GM12878 (cell line): ENCODE results near the gene C19orf73. TPM values are rescaled to one million over a fixed set of nuclear protein-coding genes. Genes with fewer than 3 reads are reported as not detected.
A peak's percentile ranks its signal among the peaks of the same experiment; 100 is the strongest.

Source experiments
- ATAC-seq: fragments of 200-7000 bp; cut with Tn5 transposase; 3 replicates; pipeline ENCODE4 v1.9.1; 2020; ENCODE audit warnings: mild to moderate bottlenecking, moderate library complexity
- BruUV-seq: library from RNA; stranded (reverse); fragments of 400-500 nt; replicated peaks from 2 replicates; lab custom pipeline; 2021; lab: Mats Ljungman, UMichigan
- CTCF ChIA-PET: fragments of 300-600 bp; sonication (Branson Sonifier 250); formaldehyde crosslinking; extraction: SDS; loops from one replicate; lab custom pipeline; 2021; ENCODE audit warnings: inconsistent platforms; lab: Yijun Ruan, JAX
- POLR2A ChIA-PET: fragments of 350-600 bp; formaldehyde crosslinking; extraction: SDS; loops from one replicate; lab custom pipeline; 2021; ENCODE audit warnings: inconsistent platforms; lab: Charles Lee
- RAD21 ChIA-PET: fragments of 300-600 bp; sonication (Branson Sonifier 250); formaldehyde crosslinking; loops from one replicate; lab custom pipeline; 2023; ENCODE audit warnings: antibody characterized with exemption; ENCODE audit not compliant: unreplicated experiment; lab: Charles Lee
- SMC1A ChIA-PET: fragments of 300-600 bp; sonication (Branson Sonifier 250); formaldehyde crosslinking; loops from one replicate; lab custom pipeline; 2023; ENCODE audit not compliant: unreplicated experiment, uncharacterized antibody; lab: Charles Lee
- DNase-seq: peaks from one replicate; pipeline ENCODE4 v3.0.0-alpha.2; 2011; ENCODE audit warnings: low read depth, low spot score
- FAIRE-seq: peaks from 3 replicates; lab custom pipeline; 2011; peaks lifted over from hg19 to GRCh38; lab: Jason Lieb, UNC
- H2AFZ ChIP-seq: 2 replicates; pipeline ENCODE4 v1.6.0; 2011; ENCODE audit warnings: low read depth, low read length, control low read depth; ENCODE audit not compliant: control insufficient read depth
- H3K27ac ChIP-seq: 2 replicates; pipeline ENCODE4 v1.5.1; 2011; ENCODE audit warnings: control low read depth; ENCODE audit not compliant: control insufficient read depth, insufficient read depth
- H3K27me3 ChIP-seq, 2 experiments: replicated peaks in 1 of 2; 2 replicates each; pipeline versions ENCODE4 v1.6.0 to v1.6.1; 2011; ENCODE audit warnings: low read length in 1 of 2; ENCODE audit not compliant: control insufficient read depth in 2 of 2, insufficient read depth in 2 of 2
- H3K36me3 ChIP-seq, 2 experiments: 2 replicates each; pipeline ENCODE4 v1.5.1; 2011; ENCODE audit warnings: low read length in 1 of 2; ENCODE audit not compliant: control insufficient read depth in 2 of 2, insufficient read depth in 2 of 2
- H3K4me1 ChIP-seq: 2 replicates; pipeline ENCODE4 v1.6.1; 2011; ENCODE audit warnings: mild to moderate bottlenecking, low read length, moderate library complexity, mixed read lengths; ENCODE audit not compliant: control insufficient read depth, insufficient read depth
- H3K4me2 ChIP-seq: 2 replicates; pipeline ENCODE4 v1.6.0; 2011; ENCODE audit warnings: control low read depth; ENCODE audit not compliant: control insufficient read depth, insufficient read depth
- H3K4me3 ChIP-seq: fragments of 200-600 bp; sonication (generic); 2 replicates; pipeline ENCODE4 v1.5.1; 2016
- H3K79me2 ChIP-seq: 2 replicates; pipeline ENCODE4 v1.6.0; 2011; ENCODE audit warnings: low read length; ENCODE audit not compliant: control insufficient read depth, insufficient read depth
- H3K9ac ChIP-seq: 2 replicates; pipeline ENCODE4 v1.8.0; 2011; ENCODE audit warnings: low read length, control low read depth, mixed read lengths; ENCODE audit not compliant: control insufficient read depth, insufficient read depth
- H3K9me3 ChIP-seq: replicated peaks from 3 replicates; pipeline ENCODE4 v1.5.1; 2011; ENCODE audit warnings: mild to moderate bottlenecking, low read length; ENCODE audit not compliant: control insufficient read depth, insufficient read depth
- H4K20me1 ChIP-seq: 2 replicates; pipeline ENCODE4 v1.6.0; 2011; ENCODE audit not compliant: control insufficient read depth, insufficient read depth
- ATF2 ChIP-seq: IDR thresholded peaks from 2 replicates; pipeline ENCODE4 v1.6.1; 2012; ENCODE audit warnings: low read length, inconsistent platforms
- CBX5 ChIP-seq: sonication (generic); IDR thresholded peaks from 2 replicates; pipeline ENCODE4 v1.6.1; 2016; ENCODE audit warnings: low read depth, moderate library complexity, mild to moderate bottlenecking, inconsistent platforms
- E2F8 ChIP-seq: fragments of 450-650 bp; IDR thresholded peaks from 2 replicates; pipeline ENCODE4 v1.6.1; 2018; ENCODE audit warnings: mild to moderate bottlenecking, low read depth, moderate library complexity; ENCODE audit not compliant: partially characterized antibody
- EGR1 ChIP-seq, 2 experiments: IDR thresholded peaks; 1 replicate in 1 of 2; 2 replicates in 1 of 2; pipeline ENCODE4 v1.6.1; 2011 to 2012; ENCODE audit warnings: low read depth in 2 of 2, low read length in 2 of 2, borderline replicate concordance in 1 of 2, mild to moderate bottlenecking in 1 of 2, moderate library complexity in 1 of 2
- LARP7 ChIP-seq: fragments of 450-650 bp; IDR thresholded peaks from 2 replicates; pipeline ENCODE4 v1.6.1; 2017; ENCODE audit warnings: mild to moderate bottlenecking
- MLLT1 ChIP-seq: fragments of 450-650 bp; IDR thresholded peaks from 2 replicates; pipeline ENCODE4 v1.6.1; 2016; ENCODE audit warnings: mild to moderate bottlenecking
- MTA2 ChIP-seq: fragments of 450-650 bp; IDR thresholded peaks from 2 replicates; pipeline ENCODE4 v1.6.1; 2016; ENCODE audit warnings: low read depth, mild to moderate bottlenecking, moderate library complexity
- NFYA ChIP-seq: IDR thresholded peaks from 2 replicates; pipeline ENCODE4 v1.6.1; 2011; ENCODE audit warnings: low read depth, mild to moderate bottlenecking, low read length, improper control_type of control experiment, borderline replicate concordance
- RAD51 ChIP-seq: fragments of 450-650 bp; IDR thresholded peaks from 2 replicates; pipeline ENCODE4 v1.6.1; 2016; ENCODE audit warnings: moderate library complexity, mild to moderate bottlenecking, inconsistent platforms
- SRF ChIP-seq, 2 experiments: IDR thresholded peaks; 2 replicates each; pipeline ENCODE4 v1.6.1; 2011; ENCODE audit warnings: low read depth in 2 of 2, low read length in 2 of 2, mild to moderate bottlenecking in 1 of 2, moderate library complexity in 1 of 2
- ZBED1 ChIP-seq: IDR thresholded peaks from 2 replicates; pipeline ENCODE4 v1.6.1; 2016; ENCODE audit warnings: borderline replicate concordance
- WGBS: methylation state at CpG from one replicate; pipeline ENCODE4 v1.1.6; 2016; ENCODE audit warnings: low lambda C conversion rate; ENCODE audit not compliant: insufficient replicate concordance, insufficient coverage; ENCODE audit errors: missing lambda C conversion rate; 5-methylcytosine and 5-hydroxymethylcytosine counted together
- in situ Hi-C: fragments of 300-500 bp; cut with MboI; formaldehyde crosslinking; loops from 9 replicates; pipeline ENCODE4 v1.14.3; 2018; ENCODE audit warnings: mixed read lengths
- intact Hi-C: fragments of 100-400 bp; cut with micrococcal nuclease; formaldehyde crosslinking; loops from one replicate; pipeline ENCODE4 v1.14.2; 2022; ENCODE audit not compliant: unreplicated experiment
- polyA plus RNA-seq, 11 experiments: library from polyadenylated mRNA; depleted of rRNA in 4 of 11; unstranded in 6 of 11; stranded (reverse) in 5 of 11; fragments of >200 nt; fragmentation: Nextera tagmentation in 4 of 11; fragmentation: Illumina TruSeq in 1 of 11; extraction: Ambion mirVana in 4 of 11; extraction: Trizol in 1 of 11; gene quantifications; 1 replicate in 1 of 11; 2 replicates in 10 of 11; pipeline versions ENCODE4 v1.2.1 to v1.2.3, GENCODE V29; 2011 to 2016; ENCODE audit warnings: inconsistent platforms in 2 of 11, missing spikeins in 2 of 11, low read depth in 1 of 11
- total RNA-seq, 4 experiments: library from RNA; depleted of rRNA in 3 of 4; stranded (reverse); fragments of >200 nt in 3 of 4; fragmentation: Illumina TruSeq in 1 of 4; extraction: Trizol in 1 of 4; gene quantifications; 2 replicates each; pipeline versions ENCODE4 v1.2.1 to v1.2.3, GENCODE V29; 2013 to 2021

The C19orf73 gene
- total and polyA plus RNA-seq, 10 of the 15 experiments (the other 5 are each of a cell fraction or from before 2014, with no cell fraction given) = 0.20 to 2.0 (median 0.80) TPM

DNA sequence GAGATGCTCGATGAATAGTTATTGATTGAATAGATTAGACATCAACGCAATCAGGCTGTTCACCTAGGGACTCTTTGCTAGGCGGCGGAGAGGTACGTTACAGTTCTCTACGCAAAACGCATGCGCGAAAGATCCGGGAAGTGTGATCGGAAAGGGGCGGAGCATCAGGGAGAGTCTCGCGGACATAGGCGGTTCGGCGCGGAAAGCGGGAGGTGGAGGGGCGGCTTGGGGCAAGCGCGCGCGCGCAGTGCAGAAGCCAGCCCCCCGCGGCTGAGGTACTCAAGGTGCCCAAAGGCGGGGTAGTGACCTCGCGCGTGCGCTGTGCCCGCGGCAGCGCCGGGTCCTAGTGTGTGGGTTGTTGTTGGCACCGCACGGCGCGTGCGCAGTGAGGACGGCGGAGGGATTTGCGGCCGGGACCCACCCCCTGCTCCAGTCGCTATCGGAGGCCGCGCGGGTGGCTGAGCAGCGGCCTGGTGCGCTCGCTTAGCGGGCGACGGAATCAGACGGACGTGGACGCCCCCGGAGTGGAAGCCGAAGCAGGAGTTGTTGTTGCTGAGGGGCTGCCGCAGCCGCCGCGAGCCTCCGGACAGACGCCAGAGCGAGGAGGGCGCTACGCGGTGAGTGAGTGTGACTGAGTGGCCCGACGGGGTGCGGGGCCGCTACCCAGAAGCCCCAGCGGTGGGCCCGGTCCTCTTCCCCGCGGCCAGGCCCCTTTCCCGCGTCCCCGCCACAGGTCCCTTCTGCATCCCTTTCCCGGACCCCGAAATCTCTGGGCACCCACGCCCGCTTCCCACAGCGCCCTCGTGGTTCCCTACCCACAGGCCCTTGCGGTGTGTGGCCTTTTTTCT, 33.7 kb downstream of the C19orf73 start, which contains the start of gene SNRNP70 (continued):
- TF ChIP-seq CBX5 = no peak
- TF ChIP-seq SRF (IDR thresholded peaks at IDR 0.05; ENCODE audit: low read depth in 2 of 2, low read length in 2 of 2) = no peak
- peak; percentile 33 for TF ChIP-seq MTA2
- TF ChIP-seq LARP7 = peak; percentile 98
- no peak for TF ChIP-seq ZBED1
- 0 out of 3 replicates have a peak, but pooled peaks of 1 of the 2 experiments have one; percentile 51 for TF ChIP-seq EGR1 (IDR thresholded peaks at IDR 0.05; ENCODE audit: borderline replicate concordance in 1 of 2, low read depth in 2 of 2, low read length in 2 of 2)
- no peak for TF ChIP-seq NFYA
- TF ChIP-seq ATF2 = no peak

GRCh38 chr19:49084206-49085019, 34.5 kb downstream of the C19orf73 start:
- intact Hi-C loops = no loop called here
- FAIRE-seq = no peak
- peak overlapping the region; percentile 68 for H3K4me3 ChIP-seq
- peak overlapping the region; percentile 9; the same call in 1 of the 2 replicates for H3K9ac ChIP-seq
- ChIA-PET POLR2A (no interaction called here), RAD21 (no interaction called here), CTCF (no interaction called here), SMC1A (no interaction called here)
- in situ Hi-C loops = no loop called here
- peaks cover 37% of the 10 kb centered on the region for H3K79me2 ChIP-seq
- H3K4me2 ChIP-seq = peak overlapping the region; percentile 51
- no peaks in the 10 kb centered on the region; the same call in 2 of the 3 replicates for H3K9me3 ChIP-seq
- no peaks in the 10 kb centered on the region for H3K27me3 ChIP-seq
- WGBS = 66% methylated on average over 26 of the region's 26 CpGs
- no TSS peak for BruUV-seq
- H4K20me1 ChIP-seq = 0 out of 2 replicates have a peak, but pooled peaks cover 3% of the 10 kb centered on the region
- ATAC-seq = no peak
- peaks cover 4% of the 10 kb centered on the region; the same call in 1 of the 2 replicates for H3K4me1 ChIP-seq
- peak overlapping the region; percentile 87 for H3K27ac ChIP-seq
- DNase-seq = no peak
- H2AFZ ChIP-seq = peak overlapping the region; percentile 87
- TF ChIP-seq MLLT1 (peak; percentile 83), E2F8 (no peak), RAD51 (0 out of 2 replicates have a peak, but pooled peaks have one; percentile 40)
- peaks cover 2 to 10% of the 10 kb centered on the region in 2 experiments for H3K36me3 ChIP-seq
